Measurements from ENCODE around the gene TELO2. TPM values are rescaled to one million over a fixed set of nuclear protein-coding genes. Genes with fewer than 3 reads are reported as not detected.

The TELO2 gene
- total RNA-seq, 1 experiment from 2014 or later: 48.7 TPM

GRCh38 chr16:1500465-1501150 lies 7.4 kb downstream of the TELO2 start:
- no peaks in the 10 kb centered on the region for H3K27me3 ChIP-seq
- H3K9me3 ChIP-seq: no peaks in the 10 kb centered on the region
- no peak for DNase-seq
- peaks cover 62% of the 10 kb centered on the region for H3K36me3 ChIP-seq
- H3K4me3 ChIP-seq: no peak overlapping the region

GRCh38 chr16:1501630-1502029 lies 8.5 kb downstream of the TELO2 start:
- H3K27me3 ChIP-seq: no peaks in the 10 kb centered on the region
- no peaks in the 10 kb centered on the region for H3K9me3 ChIP-seq
- no peak overlapping the region for H3K4me3 ChIP-seq
- no peak for DNase-seq
- H3K36me3 ChIP-seq: peaks cover 52% of the 10 kb centered on the region

- no peak for DNase-seq
- no peak overlapping the region for H3K4me3 ChIP-seq
- H3K36me3 ChIP-seq: peaks cover 46% of the 10 kb centered on the region
- no peaks in the 10 kb centered on the region for H3K9me3 ChIP-seq
- H3K27me3 ChIP-seq: no peaks in the 10 kb centered on the region
These were observed 9.2 kb downstream of the TELO2 start for GRCh38 chr16:1502092-1503004.

GRCh38 chr16:1503110-1503955 lies 10.2 kb downstream of the TELO2 start:
- Histone ChIP-seq H3K9me3 (no peaks in the 10 kb centered on the region), H3K36me3 (peaks cover 43% of the 10 kb centered on the region), H3K4me3 (no peak overlapping the region), H3K27me3 (no peaks in the 10 kb centered on the region)
- no peak for DNase-seq

- no peak overlapping the region for H3K4me3 ChIP-seq
- no peaks in the 10 kb centered on the region for H3K9me3 ChIP-seq
- DNase-seq: no peak
- H3K36me3 ChIP-seq: peaks cover 43% of the 10 kb centered on the region
- H3K27me3 ChIP-seq: no peaks in the 10 kb centered on the region
These were observed 12.1 kb downstream of the TELO2 start for GRCh38 chr16:1505073-1505844.

- H3K4me3 ChIP-seq: no peak overlapping the region
- peaks cover 46% of the 10 kb centered on the region for H3K36me3 ChIP-seq
- no peaks in the 10 kb centered on the region for H3K9me3 ChIP-seq
- no peaks in the 10 kb centered on the region for H3K27me3 ChIP-seq
- DNase-seq: no peak
These were observed 12.8 kb downstream of the TELO2 start for GRCh38 chr16:1505912-1506311.

- Histone ChIP-seq H3K36me3 (peaks cover 45% of the 10 kb centered on the region), H3K9me3 (no peaks in the 10 kb centered on the region), H3K4me3 (no peak overlapping the region)
These were observed 13.5 kb downstream of the TELO2 start for GRCh38 chr16:1506494-1507213.

GRCh38 chr16:1508494-1509187 lies 15.5 kb downstream of the TELO2 start:
- H3K9me3 ChIP-seq: no peaks in the 10 kb centered on the region
- DNase-seq: no peak
- peaks cover 42% of the 10 kb centered on the region for H3K36me3 ChIP-seq
- no peaks in the 10 kb centered on the region for H3K27me3 ChIP-seq
- H3K4me3 ChIP-seq: no peak overlapping the region

More at GRCh38 chr16:1506494-1507213, 13.5 kb downstream of the TELO2 start:
- DNase-seq: no peak
- no peaks in the 10 kb centered on the region for H3K27me3 ChIP-seq

GRCh38 chr16:1509307-1510221 lies 16.4 kb downstream of the TELO2 start:
- Histone ChIP-seq H3K36me3 (peaks cover 42% of the 10 kb centered on the region), H3K27me3 (no peaks in the 10 kb centered on the region), H3K4me3 (no peak overlapping the region), H3K9me3 (no peaks in the 10 kb centered on the region)
- DNase-seq: no peak

- Histone ChIP-seq H3K27me3 (no peaks in the 10 kb centered on the region), H3K9me3 (no peaks in the 10 kb centered on the region), H3K36me3 (peaks cover 42% of the 10 kb centered on the region), H3K4me3 (no peak overlapping the region)
- no peak for DNase-seq
These were observed 17.1 kb downstream of the TELO2 start for GRCh38 chr16:1510272-1510671.

GRCh38 chr16:1510941-1511351 lies 17.8 kb downstream of the TELO2 start:
- no peaks in the 10 kb centered on the region for H3K9me3 ChIP-seq
- peaks cover 42% of the 10 kb centered on the region for H3K36me3 ChIP-seq
- no peak for DNase-seq
- H3K4me3 ChIP-seq: no peak overlapping the region
- H3K27me3 ChIP-seq: no peaks in the 10 kb centered on the region

GRCh38 chr16:1511662-1512569 lies 18.8 kb downstream of the TELO2 start:
- H3K4me3 ChIP-seq: no peak overlapping the region
- no peak for DNase-seq
- peaks cover 42% of the 10 kb centered on the region for H3K36me3 ChIP-seq
- no peaks in the 10 kb centered on the region for H3K27me3 ChIP-seq
- no peaks in the 10 kb centered on the region for H3K9me3 ChIP-seq

- DNase-seq: no peak
- no peaks in the 10 kb centered on the region for H3K27me3 ChIP-seq
- H3K36me3 ChIP-seq: peaks cover 42% of the 10 kb centered on the region
- no peak overlapping the region for H3K4me3 ChIP-seq
- H3K9me3 ChIP-seq: no peaks in the 10 kb centered on the region
These were observed 19.6 kb downstream of the TELO2 start for GRCh38 chr16:1512774-1513173.
